ENCODE measurements around the gene KRT82.
"Not testable (repeated sequence)": the region's sequence is repeated elsewhere in the genome, so short reads cannot be mapped to it uniquely, and the experiment has no call there.

Gene KRT82

DNA sequence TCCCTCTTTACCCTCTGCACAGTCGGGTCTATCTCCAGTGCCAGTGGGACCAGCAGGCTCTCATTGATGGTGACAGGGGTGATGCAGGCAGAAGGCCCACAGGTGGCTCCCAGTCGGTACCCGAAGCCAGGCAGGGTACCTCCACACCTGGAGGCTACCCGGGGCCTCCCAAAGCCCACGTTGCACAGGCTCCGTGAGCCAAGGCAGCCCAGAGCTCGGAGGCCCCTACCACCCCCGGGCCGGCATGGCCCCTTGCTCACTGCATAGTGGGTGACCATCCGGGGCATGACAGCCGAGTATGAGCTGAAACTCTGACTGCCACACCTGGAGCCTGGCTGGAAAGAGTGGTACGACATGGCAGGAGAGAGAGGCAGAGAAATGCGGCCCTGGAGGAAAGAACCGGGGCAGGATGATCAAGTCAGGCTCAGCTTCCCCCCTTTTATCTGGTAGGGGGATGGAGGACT, at the start of gene KRT82:
Gene KRT82, minus strand, starts transcription at position 414 of the 464 bp plus-strand sequence. Its CDS starts 58 bp downstream, at position 356.
- no peak for DNase-seq

GRCh38 chr12:52455821-52456220, 49.7 kb upstream of the KRT82 start:
- DNase-seq = no peak

- no peak for DNase-seq
Measured at GRCh38 chr12:52454411-52455201, 48.5 kb upstream of the KRT82 start.

DNA sequence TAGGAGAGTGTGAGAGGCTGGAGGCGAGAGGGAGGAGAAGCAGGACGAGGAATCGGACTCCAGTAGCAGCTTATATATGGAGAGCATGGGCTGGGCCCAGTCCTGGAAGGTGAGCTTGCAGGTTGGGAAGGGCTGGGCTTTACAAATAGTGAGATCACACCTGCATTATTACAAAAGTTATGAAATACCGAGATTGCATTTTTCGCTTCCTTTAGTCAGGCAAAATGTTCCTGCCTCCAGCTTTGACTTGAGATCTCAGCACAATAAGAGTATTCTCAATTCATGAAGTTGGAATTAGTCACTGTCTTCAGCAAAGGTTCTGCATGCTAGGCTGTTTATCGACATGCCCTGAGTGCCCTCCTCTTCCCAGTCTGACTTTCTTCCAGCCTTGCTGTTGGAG, 46.0 kb upstream of the KRT82 start, which contains the start of gene KRT6B:
Gene KRT6B, minus strand, starts transcription at position 46 of the 400 bp plus-strand sequence. CDS start 68 bp downstream, outside the sequence.
- no peak for DNase-seq

GRCh38 chr12:52448228-52448627, 42.1 kb upstream of the KRT82 start:
- DNase-seq = no peak

GRCh38 chr12:52447196-52447595, 41.1 kb upstream of the KRT82 start:
- not testable (repeated sequence) for DNase-seq

GRCh38 chr12:52446367-52447045, 40.4 kb upstream of the KRT82 start:
- no peak for DNase-seq

GRCh38 chr12:52445876-52446275, 39.7 kb upstream of the KRT82 start:
- no peak for DNase-seq

DNA sequence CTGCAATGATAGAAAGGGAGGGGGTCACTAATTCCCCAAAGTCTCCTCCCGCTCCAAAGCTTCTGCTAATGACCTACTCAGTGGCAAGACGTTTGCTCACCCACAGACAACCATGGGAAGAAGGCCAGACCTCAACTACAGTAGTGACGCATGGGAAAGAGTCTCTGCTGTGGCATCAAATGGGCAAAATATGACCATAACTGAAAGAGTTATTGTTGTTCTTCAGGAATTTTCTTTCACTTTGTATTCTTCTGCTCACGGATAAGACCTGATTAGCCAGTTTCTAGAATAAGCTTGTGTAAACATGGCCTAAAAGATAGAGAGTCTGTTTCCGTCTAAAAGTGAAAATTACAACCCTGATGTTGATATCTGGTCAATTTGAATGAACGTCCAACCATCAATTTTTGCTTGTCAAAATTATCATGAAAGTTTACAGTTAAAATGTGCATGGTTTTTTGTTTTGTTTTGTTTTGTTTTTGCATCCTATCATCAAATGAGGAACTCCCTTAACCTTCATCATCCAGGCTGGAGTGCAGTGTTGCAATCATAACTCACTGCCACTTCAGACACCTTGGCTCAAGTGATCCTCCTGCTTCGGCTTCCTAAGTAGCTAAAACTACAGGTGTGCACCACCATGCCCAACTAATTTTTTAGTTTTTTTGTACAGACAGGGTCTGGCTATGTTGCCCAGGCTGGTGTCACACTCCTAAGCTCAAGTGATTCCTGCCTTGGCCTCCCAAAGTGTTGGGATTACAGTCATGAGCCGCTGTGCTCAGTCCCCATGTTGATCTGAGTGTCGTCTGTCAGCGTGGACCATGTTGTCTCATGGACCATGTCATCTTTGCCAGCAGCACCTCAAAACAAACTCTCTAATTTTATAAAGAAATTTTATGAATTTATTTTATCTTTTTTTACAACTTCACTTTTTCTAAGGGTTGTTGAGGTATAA, 38.8 kb upstream of the KRT82 start:
- DNase-seq = no peak

DNA sequence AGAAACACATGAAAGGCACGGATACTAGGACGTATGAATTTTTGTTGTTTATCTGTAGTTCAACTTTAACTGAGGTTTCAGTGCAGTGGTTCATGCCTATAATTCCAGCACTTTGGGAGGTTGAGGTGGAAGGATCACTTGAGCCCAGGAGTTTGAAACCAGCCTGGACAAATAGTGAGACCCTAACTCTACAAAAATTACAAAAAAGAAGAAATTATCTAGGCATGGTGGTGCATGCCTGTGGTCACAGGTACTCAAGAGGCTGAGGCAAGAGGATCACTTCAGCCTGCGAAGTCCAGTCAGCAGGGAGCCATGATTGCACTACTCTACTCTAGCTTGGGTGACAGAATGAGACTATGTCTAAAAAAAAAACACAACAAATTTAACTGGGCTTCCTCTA, 37.8 kb upstream of the KRT82 start:
- DNase-seq = no peak

- DNase-seq = no peak
Measured at GRCh38 chr12:52442600-52443061, 36.5 kb upstream of the KRT82 start.

DNA sequence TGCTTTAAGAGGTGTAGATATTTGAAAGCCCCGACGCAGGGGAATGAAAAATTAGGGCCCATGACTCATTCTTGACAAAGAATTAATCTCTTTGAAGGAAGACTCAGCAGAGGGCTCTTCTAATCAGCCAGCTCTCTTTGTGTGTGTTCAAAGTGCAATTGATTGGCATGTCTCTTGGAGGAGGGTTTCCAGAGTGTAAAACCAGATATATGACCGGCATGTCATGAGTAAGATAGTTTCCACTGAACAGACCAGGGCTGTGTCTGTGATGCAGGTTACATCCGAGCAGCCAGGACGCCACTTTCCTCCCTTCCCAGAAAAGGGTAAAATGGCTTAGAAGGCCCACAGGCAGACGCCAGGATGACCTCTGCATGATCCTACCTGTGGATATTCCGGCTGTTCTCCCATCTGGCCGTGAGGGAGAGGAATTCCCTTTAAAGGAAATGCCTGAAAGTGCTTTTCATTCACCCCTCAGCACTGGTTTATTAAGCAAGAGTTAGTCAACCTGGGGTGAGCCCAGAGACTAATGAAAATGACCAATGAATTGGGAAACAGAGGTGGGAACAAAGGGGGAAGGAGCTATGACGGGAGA, 35.3 kb upstream of the KRT82 start:
- no peak for DNase-seq

- no peak for DNase-seq
Measured at GRCh38 chr12:52440821-52441319, 34.7 kb upstream of the KRT82 start.

DNA sequence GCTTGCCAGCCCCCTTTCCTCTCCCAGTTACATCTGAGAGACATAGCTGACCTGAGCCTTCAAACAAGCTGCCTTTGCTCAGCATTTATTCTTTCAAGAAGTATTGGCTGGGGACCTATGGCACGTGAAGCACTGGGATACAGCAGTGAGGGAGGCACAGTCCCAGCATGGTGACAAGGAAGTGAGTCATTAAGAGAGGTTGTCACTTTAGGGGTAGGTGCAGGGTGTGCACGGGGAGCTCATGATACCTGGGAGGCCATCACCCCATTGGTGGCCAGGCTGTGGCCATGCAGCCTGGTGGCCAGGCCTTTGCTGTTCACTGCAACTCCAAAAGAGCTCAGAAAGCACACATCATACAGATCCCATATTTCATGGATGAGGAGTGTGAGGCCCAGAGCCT, 33.7 kb upstream of the KRT82 start:
- no peak for DNase-seq

GRCh38 chr12:52439420-52439819, 33.3 kb upstream of the KRT82 start:
- DNase-seq = no peak

DNA sequence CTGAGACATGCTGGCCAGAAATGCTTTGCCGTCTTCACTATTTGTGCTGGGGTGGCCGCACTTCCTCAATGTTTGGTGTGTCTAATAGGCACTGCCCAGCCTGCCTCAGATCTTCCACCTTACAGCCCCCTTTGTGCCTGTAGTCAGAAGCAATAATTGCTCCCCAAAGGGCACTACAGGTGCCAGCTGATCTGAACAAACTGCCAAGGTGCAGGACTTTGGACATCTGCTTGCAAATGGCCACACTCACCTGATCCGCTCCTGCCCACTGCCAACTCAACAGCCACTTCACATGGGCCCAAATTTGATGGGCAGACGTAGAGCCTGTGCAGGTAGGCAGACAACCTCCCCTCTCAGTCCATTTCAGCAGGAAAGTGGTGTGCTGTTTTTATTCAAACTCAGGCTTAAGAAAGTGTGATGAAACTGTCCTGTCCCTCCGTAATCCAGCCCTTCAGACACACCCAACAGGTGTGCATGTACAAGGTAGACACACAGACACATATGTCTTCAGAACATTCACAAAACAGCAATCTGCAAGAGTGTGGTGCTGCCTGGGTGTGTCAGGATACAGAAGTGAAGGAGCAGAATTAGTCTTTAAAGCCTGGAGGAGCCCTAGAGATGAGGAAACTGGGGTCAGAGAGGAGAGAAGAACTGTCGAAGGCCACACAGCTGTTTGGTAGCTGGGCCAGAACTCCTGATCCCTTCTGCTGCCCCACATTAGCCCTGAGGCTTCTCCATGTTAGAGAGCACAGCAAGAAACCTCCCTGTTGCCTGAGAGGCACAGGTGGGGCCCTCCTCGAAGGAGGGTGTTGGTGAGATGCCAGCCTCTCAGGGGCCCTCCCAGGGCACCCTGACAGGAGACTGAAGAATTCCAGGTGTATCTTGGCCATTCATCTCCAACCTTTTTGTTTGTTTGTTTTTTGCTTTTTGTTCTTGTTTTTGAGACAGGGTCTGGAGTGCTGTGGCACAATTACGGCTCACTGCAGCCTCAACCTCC, 32.5 kb upstream of the KRT82 start:
- no peak for DNase-seq

GRCh38 chr12:52437508-52437907, 31.4 kb upstream of the KRT82 start:
- DNase-seq = no peak

DNA sequence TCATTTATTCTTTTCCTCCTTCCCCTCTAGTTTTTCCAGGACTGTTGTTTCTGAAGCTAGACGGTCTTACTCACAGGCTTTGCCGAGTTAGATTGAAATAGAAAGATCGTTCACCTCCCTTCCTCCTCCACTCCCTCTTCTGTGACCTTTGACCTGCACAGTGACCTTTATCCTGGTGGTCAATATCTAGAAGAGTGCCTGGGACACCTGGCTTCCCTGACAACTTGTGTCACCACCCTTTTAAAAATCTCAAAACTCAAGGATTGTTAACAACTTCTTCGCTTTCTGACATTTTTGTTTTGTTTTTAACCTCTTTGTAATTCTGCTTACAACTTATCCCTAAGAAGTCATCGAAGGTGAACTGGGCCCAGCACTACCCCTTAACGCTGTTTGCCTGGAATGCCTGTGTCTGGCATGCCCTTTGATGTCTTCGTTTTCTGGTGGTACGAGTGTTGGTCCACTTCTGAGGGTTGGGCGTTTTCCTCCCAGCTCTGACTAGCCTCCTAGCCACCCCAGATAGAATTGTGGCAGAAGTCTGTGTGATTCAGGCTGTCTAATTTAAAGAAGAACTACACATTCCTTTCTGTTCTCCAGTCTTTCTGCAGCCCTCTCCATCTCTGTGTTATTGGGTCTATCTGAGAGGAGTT, 30.8 kb upstream of the KRT82 start:
- no peak for DNase-seq

DNA sequence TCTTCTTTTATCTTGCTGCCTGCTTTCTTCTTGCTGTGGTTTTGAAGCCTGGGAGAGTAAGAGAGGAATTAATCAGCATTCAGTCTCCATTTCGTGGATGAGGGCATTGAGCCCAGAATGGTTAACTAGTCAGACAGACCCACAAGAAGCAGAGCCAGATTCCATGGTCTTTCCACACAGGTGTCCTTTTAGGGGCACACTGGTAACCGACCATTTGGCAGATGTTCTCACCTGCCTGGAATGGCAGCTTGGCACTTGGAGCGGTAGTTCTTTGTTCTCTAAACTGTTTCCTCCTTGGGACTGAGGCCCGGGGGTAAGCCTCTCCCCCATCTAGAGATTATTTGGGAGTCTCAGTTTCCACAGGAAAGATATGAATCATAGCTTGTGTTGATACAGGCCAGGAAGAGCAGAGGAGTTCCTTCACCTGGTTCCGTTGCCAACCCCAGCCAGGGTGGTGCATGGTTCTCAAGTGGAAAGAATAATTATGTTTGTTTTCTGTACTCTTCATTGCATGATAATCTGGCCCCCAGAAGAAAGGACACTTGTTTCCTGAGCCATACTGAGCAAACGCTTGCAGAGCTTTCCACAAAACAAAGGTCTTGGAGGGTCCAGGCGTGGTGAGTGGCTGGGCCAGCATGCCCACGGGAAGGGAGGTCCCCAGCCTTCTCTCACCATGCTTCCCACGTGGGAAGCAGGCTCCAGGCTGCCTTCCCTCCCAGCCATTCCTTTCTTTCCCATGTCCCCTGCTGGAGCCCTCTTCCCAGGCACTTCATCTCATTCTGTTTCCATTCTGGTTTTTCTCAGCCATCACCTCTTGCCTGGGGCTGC, 30.1 kb upstream of the KRT82 start:
- DNase-seq = no peak

DNA sequence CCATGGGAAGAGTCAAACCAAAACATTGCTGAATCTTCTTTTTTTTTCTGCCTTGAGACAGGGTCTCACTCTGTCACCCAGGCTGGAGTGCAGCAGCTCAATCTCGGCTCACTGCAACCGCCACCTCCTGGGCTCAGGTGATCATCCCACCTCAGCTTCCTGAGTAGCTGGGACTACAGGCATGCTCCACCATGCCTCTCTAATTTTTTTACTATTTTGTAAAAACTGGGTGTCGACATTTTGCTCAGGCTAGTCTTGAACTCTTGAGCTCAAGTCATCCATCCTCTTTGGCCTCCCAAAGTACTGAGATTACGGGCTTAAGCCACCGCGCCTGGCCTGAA, 29.5 kb upstream of the KRT82 start:
- no peak for DNase-seq

Measured in CD4-positive, alpha-beta T cell treated with Interleukin-21 for 1 hour (primary cell).